HG03571 (cell line): ENCODE measurements around the gene TEX19.
"Not testable (repeated sequence)": the region's sequence is repeated elsewhere in the genome, so short reads cannot be mapped to it uniquely, and the experiment has no call there.

ENCODE experiments used
- ATAC-seq: cut with Tn5 transposase; IDR thresholded peaks from one replicate; pipeline ENCODE4 v1.9.1; 2021; ENCODE audit not compliant: unreplicated experiment

TEX19 gene

DNA sequence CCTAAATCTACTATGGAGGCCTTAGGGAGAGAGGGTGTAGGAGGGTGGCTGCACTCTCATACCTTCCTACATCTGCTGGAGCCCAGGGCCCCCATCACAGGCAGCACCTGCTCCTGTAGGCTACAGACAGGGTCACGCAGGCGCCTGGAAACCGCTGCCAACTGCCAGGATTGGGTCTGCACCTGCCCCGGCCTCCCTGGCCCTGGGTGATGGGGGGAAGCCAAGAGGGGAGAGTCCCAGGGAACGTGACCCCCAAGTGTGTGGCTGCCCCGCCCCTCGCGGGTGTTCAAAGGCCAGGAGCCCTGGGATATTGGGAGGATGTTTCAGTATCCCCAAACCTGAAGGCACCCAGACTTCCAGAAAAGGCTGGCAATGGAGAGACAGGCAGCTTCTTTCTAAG is 5.6 kb upstream of the TEX19 start:
- ATAC-seq, result no peak

DNA sequence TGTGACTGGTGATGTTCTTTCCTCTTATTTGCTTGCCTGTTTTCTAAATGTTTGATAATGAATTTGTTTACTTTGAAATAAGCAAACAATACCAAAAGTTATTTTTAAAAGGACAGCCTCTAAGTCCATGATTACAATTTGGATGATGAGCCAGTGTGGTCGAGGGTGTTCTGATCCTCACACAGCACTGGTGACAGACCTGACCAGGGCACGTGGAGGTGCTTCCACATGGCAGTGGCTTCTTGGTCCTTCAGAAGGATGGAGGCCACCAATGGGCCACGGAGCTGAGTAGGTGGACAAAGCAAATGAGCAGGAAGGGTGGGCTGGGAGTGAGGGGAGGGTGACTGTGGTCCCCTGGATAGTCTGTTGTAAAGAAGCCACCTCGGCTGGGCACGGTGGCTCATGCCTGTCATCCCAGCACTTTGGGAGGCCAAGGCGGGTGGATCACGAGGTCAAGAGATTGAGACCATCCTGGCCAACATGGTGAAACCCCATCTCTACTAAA is 4.2 kb upstream of the TEX19 start:
- ATAC-seq, result no peak

DNA sequence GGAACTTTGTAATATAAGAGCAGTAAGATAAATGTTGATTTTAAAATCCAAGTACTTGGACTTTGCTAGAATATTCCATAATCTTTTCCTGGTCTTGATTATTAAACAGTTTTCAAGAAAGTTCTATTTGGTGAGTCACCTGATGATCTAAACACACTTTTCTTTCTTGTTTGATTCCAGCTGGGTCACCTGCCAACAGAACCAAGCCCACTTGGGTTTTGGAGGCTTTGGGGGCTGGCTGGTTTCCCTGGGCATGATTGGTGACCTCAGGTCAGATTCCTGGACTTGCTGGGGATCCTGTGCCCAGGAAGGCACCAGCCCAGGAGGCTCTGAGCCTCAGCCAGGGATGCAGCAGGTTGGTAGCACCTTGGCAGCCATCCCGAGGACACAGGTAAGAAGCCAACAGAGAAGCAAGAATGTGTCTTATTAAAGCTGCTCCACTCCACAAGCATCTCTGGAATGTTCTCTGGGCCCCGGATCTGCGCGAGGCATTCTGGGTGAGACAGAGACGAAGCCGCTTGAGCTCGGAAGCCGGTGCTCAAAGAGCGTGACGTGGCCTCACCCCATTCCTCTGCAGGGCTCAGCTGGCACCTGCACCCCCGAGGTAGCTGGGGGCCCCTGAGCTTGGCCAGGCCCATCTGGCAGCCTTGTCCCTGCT is 3.1 kb upstream of the TEX19 start:
- ATAC-seq, result no peak

DNA sequence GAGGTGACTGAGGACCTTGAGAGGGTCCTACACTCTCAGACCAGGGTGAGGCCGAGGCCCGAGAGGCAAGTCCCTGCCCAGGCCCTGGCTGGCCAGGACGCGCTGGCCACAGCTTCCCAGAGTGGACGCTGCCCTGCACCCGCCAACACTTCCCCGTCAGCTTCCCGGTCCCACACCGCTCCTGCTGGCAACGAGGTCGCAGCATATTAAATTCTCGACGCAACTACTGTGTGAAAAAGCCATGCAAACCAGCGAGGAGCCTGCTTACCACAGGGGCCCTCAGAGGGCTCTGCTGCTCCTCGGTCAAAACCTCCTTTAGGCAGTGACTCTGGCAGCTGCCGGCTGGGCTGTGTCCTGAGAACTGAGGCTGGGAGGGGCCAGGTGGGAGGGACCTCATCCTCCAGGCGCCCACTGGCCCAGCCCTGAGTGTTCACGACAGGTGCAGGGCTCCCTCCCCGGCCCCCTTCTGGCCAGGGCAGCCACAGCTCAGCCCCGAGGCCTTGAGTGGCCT is 2.1 kb upstream of the TEX19 start:
- ATAC-seq, result no peak

DNA sequence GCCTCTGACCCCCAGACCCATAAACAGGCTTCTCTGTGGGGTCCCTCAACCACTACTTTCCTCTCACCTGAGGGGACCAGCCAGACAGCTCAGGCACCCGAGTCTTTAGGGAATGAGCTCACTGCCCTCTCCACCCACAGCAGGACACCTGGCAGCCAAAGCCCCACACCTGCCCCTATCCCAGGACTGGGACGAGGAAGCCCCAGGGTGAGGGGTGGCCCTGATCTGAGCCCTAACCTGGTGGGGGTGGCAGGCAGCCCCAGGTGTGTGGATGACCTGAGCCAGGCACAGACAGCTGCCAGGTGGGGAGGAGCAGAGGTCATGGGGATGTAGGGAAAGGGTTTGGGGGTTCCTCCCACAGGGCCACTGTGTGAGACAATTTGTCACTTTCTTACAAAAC is 1.7 kb upstream of the TEX19 start:
- no peak for ATAC-seq

DNA sequence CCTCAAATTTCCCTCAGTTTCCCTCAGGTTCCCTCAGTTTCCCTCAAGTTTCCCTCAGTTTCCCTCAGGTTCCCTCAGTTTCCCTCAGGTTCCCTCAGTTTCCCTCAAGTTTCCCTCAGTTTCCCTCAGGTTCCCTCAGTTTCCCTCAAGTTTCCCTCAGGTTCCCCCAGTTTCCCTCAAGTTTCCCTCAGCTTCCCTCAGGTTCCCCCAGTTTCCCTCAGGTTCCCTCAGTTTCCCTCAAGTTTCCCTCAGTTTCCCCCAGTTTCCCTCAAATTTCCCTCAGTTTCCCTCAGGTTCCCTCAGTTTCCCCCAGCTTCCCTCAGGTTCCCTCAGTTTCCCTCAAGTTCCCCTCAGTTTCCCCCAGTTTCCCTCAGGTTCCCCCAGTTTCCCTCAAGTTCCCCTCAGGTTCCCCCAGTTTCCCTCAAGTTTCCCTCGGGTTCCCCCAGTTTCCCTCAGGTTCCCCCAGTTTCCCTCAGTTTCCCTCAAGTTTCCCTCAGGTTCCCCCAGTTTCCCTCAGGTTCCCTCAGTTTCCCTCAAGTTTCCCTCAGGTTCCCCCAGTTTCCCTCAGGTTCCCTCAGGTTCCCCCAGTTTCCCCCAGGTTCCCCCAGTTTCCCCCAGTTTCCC is 516 bp downstream of the TEX19 start:
- ATAC-seq, result not testable (repeated sequence)

DNA sequence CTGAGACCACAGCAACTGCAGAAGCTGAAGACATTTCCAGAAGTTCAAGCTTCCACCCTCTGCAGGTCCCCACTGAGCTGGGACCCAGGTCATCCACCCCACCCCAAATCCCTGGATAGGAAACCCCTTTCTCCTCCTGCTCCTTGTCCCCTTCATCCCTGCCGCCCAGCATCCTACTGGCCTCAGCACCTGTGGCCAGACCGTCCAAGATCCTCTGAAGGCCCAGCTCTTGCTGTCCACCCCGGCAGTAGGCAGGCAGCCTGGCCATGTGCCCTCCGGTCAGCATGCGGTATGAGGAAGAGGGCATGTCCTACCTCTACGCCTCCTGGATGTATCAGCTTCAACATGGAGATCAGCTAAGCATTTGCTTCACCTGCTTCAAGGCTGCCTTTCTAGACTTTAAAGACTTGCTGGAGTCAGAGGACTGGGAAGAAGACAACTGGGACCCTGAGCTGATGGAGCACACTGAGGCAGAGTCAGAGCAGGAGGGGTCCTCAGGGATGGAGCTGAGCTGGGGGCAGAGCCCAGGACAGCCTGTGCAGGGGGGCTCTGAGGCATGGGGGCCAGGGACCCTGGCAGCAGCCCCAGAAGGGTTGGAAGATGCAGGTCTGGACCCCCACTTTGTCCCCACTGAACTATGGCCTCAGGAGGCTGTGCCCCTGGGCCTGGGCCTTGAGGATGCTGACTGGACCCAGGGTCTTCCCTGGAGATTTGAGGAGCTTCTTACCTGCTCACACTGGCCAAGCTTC is 3.0 kb downstream of the TEX19 start:
- ATAC-seq, result no peak

DNA sequence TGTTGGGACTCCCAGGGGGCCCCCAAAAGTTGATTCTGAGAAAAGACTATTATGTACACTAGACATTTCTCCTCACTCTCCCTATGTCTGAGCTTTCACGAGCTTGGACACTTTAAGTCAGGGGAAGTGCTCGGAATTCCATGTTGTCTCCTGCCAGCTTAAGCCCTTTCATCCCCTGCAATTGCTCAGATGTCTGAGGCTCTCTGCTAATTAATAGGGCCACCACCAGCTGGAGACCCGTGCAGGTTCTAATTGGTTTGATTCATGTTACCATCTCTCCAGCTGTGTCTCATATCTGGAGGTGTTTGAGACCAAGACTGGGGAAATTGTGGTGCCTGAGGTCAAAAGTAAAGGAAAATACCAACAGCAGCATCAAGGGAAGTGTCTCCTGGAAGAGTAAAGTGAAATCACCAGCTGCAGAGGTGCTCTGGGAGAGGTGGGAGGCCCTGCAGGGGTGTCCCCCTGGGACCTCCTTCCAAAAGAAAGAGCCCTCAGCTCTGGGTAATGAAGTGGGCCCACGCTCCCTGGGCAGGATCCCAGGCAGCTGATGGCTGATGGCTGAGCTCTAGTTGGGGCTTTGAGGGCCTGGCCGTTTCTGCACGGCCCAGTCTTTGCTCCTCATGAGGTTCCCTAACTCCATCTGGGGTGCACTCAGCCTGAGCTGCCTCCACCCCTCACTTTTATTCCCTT is 6.7 kb downstream of the TEX19 start:
- ATAC-seq, result no peak

DNA sequence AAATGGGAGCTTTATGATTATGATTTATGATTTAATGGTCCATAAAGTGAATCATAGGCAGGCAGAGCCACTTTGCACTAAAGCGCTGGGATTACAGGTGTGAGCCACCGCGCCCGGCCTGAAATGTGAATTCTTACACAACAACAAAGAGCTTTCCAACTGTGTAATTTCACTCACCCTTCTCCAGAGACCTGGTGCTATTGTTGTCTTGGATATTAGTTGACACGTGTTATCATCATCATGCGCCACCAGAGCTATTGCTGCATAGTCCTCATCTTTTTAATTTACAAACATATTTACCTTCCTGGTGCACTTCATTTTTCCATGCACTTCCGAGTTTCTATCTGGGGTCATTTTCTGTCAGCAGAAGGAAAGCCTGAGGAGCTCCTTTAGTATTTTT is 7.7 kb downstream of the TEX19 start:
- no peak for ATAC-seq

DNA sequence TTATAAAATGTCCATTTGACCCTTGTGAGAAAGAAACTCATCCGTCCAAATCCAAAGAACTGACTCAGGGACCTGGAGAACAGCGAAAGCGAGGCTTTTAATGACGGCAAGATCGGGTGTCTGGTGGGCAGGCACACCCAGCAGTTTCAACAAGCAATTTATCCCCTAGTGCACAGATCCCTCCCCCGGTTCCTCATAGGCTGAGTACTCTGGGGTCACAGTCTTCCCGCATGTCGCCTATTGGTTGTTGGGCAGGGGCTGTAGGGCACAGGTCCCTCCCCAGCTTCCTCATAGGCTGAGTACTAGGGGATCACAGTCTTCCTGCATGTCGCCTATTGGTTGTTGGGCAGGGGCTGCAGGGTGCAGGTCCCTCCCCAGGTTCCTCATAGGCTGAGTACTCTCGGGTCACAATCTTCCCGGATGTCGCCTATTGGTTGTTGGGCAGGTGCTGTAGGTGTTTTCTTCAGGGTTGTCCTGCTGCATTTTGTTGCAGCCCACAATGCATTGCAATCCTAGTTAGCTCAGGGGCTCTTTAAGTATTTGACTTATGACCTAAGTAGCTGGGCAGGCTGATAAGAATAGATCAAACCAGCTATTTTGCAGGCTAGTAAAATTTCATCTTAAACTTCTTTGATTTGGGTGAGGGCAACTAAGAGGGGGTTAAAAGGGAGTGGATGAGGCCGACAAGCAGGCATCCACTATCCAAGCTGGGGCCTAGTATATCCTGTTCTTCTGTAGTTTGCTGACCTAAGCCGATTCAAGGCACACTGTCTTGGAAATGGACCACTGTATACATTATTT is 8.9 kb downstream of the TEX19 start:
- ATAC-seq, result no peak

DNA sequence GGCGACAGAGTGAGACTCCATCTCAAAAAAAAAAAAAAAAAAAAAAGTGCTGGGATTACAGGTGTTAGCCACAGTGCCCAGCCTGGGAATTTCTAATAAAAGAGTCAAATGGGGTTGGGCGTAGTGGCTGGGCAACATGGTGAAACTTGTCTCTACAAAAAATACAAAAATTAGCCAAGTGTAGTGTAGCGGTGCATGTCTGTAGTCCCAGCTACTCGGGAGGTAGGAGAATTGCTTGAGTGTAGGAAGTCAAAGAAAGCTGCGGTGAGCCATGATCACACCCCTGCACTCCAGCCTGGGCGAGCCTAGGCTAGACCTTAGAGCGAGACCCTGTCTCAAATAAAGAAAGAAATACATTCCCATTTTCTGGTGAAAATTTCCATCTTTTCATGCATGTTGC is 10.2 kb downstream of the TEX19 start:
- no peak for ATAC-seq

DNA sequence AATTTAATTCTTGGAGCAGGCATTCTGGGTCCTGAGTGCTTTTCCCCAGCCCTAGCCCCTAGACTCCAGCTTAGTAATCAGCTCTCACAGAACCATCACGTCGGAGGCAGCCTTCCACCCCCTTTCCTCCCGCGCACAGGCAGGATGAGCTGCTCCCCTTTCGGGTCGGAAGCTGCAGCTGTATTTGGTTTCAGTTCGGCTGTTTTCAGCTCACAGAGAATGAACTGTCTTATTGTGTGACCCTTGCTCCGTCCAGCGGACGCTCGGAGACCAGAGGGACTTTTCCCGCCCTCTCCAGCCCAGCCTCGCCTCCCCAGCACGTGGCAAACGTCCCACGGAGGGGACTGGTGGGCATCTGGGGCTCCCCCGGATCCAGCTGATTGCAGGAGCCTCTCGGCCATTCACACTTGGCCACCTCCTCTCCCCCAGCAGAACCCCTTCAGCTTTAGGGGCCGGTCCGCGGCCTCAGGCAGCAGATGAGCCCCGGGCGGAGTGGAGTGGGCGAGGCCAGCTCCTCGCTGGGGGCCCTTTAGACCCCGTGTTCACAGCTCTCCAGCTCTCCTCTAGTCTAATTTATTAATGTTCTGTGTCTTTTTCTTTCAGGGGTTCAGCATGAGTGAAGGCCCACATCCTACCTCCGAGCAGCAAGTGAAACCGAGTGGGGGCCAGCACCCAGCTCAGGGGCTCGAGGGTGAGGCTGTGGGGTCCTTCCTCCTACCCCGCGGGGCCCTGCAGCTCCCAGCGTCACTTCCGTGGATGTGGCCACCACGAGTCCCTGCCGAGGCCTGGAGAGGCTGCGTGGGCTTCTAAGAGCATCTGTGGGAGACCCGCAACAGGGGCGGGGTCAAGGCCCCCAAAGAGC is 11.7 kb downstream of the TEX19 start:
- no peak for ATAC-seq

DNA sequence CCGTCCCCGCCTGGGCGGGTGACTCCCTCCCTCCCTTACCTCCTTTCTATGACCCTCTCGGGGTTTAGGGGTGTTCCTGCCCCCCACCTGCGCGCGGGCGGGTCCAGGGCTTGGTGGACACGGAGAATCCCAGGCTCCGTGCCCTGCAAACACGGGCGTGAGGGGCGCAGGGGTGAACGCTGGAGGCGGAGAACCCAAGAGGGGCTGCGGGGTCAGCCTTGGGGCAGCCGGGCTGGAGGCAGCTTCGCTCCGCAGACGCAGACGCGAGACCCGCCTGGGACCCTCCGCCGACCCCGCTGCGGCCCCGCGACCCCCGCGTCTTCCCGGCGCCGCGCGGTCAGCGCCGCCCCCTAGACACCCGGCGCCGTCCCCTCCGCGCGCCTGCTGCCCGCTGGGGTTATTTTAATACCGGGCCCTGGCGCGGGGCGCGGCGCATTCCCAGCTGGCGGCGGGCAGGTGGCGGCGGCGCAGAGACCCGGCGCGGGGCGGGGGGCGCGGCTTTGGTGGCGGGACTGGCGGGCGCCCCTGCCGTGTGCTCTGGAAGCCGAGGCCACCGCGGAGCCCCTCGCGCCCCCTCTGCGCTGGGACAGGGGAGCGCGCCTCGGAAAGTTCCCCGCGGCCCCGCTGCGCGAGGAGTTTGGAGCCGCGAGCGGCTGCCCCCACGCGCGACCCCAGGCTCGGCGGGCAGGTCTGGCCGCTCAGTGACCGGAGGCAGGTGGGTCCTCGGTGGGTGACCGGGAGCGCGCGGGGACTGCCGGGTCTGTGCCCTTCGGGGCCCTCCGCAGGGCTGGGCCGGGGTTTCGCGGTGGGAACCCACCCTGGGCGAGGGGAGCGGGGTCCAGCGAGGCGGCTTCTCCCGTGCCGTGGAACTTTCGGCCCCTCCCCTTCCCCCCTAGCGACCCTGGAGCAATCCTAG is 12.5 kb downstream of the TEX19 start, which contains the start of gene UTS2R:
TSS of gene UTS2R (plus strand) at position 433 of the 916 bp plus-strand sequence. CDS start 2,560 bp downstream, outside the sequence.
- no peak for ATAC-seq

DNA sequence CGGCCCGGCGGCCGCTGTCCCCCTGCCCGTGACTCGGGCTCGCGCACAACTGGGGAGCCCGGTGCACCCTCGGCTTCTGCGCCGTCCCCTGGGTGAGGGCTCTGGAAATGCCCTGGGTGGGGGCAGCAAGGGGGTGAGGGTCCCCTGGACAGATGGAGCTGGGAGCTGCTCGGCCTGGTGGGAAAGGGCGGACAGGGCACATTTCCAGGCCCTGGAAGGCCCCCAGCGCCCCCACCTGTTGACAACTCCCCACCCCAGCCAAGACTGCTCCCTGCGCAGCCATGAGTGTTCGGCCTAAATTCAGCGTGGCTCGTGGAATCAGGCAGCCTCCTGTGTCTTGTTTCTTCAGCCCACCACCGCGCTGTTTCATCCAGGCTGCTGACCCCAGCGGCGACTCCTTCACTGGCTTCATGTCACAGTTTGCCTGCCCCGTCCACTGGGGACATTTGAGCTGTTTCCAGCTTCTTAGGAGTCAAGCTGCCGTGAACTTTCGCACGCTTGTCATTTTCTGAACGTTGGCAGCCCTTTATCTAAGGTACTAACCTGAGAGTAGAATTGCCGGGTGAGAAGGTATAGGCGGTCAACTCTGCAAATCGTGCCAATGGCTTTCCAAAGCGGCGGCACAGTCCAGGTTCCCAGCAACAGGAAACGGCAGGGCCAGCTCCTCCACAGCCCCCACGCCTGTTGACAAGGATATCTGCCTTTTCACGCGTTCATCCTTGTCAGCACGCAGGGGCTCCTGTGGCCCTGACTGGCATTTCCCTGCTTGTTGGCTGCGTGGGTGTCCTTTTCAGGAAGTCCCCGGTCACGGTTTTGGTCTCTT is 13.4 kb downstream of the TEX19 start:
- ATAC-seq, result no peak

DNA sequence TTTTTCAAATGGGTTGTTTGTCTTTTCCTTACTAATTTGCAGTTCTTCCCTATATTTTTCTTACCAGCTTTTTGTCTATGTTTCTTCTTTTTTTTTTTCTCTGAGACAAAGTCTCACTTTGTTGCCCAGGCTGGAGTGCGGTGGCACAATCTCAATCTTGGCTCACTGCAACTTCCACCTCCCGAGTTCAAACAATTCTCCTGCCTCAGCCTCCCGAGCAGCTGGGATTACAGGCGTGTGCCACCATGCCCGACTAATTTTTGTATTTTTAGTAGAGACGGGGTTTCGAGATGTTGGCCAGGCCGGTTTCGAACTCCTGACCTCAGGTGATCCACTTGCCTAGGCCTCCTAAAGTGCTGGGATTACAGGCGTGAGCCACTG is 14.0 kb downstream of the TEX19 start:
- ATAC-seq, result not testable (repeated sequence)

DNA sequence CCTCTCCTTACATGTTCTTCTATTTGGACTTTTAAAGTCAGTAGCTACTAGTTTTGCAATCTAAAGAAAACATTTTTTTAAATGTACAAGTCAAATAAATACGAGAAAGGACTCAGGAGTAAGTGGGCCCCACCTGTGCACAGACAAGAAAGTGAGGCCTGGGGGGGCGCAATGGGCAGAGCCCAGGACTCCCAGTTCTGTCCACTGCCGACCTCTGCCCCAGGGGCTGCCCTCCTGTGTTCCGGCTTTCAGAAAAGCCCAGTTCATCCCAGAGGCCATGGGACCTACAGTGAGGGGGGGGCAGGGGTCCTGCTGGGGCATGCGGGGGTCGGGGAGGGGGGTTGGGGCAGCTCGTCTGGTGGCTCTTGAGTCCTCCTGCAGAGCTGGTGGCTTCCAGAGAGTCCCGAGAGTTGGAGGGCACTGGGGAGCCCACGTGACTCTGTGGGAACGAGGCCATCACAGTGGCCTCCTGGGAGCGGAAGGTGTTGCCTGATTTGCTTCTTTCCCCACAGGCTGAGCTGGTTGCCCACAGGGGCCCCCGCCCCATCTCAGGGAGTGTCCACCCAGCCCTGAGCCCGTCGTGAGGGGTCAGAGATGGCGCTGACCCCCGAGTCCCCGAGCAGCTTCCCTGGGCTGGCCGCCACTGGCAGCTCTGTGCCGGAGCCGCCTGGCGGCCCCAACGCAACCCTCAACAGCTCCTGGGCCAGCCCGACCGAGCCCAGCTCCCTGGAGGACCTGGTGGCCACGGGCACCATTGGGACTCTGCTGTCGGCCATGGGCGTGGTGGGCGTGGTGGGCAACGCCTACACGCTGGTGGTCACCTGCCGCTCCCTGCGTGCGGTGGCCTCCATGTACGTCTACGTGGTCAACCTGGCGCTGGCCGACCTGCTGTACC is 14.9 kb downstream of the TEX19 start:
- no peak for ATAC-seq
